ENCODE data around the gene SLC47A2. TPM values are rescaled to one million over a fixed set of nuclear protein-coding genes. Genes with fewer than 3 reads are reported as not detected.

SLC47A2 gene
- total and polyA plus RNA-seq, 2 experiments from 2014 or later: not detected

DNA sequence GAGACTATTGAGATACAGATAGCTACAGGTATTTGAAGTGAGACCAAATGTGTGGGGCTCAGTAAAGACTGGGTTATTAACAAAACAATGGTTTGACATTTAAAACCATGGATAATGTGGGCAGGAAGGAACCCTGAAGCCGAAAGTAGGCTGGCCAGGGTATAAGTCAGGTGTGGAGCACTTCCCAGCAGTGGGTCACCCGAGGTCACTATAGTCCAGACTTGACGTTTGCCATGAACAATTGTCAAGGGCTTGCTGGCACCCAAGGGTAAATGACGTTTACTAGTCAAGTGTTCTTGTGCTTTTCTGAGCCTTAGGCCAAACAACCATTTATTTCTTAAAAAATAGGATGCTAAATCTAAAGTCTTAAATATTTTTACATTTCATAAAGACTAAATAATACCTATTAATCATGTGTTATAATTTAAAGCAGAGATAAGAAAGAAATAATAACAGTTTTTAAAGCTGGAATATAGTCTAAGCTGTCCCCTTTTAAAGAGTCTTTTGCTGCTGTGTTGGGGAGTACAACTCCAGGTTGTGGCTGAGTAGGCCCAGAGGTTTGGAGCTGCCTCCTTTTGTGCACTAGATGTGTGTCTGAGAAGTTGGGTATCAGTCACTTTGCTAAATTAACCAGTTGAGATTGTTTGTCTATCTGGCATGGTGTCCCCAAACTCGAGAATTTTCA lies 52.1 kb downstream of the SLC47A2 start (continued):
- no peak for TF ChIP-seq JUNB (IDR thresholded peaks at IDR 0.05; ENCODE audit: unreplicated experiment)

GRCh38 chr17:19663097-19663496 lies 53.3 kb downstream of the SLC47A2 start:
- Mint-ChIP-seq H3K27ac (no peak overlapping the region), H3K36me3 (ENCODE audit: low read depth) (peaks cover 46% of the 10 kb centered on the region), H3K4me3 (no peak overlapping the region), H3K4me1 (peaks cover 18% of the 10 kb centered on the region), H3K9me3 (no peaks in the 10 kb centered on the region), H3K27me3 (ENCODE audit: insufficient read depth, low read depth, poor library complexity) (no peaks in the 10 kb centered on the region)
- Histone ChIP-seq H3K27me3 (ENCODE audit: insufficient read depth) (no peaks in the 10 kb centered on the region), H3K4me3 (no peak overlapping the region), H3K79me2 (replicated peaks; ENCODE audit: insufficient read depth) (peaks cover 4% of the 10 kb centered on the region; the same call in 1 of the 2 replicates), H3K27ac (ENCODE audit: low read depth) (no peak overlapping the region; the same call in 1 of the 2 replicates), H2AFZ (no peak overlapping the region), H3K9me2 (ENCODE audit: insufficient read depth) (no peaks in the 10 kb centered on the region), H3K4me2 (peak overlapping the region; percentile 42; the same call in 1 of the 2 replicates), H4K20me1 (replicated peaks; ENCODE audit: insufficient read depth) (peaks cover 9% of the 10 kb centered on the region), H3K4me1 (ENCODE audit: insufficient read depth) (peaks cover 16% of the 10 kb centered on the region; the same call in 1 of the 2 replicates), H3F3A (replicated peaks; ENCODE audit: low read depth) (no peaks in the 10 kb centered on the region), H3K36me3 (ENCODE audit: insufficient read depth) (no peaks in the 10 kb centered on the region)
- no peak for ATAC-seq
- DNase-seq (ENCODE audit: low spot score): no peak
- TF ChIP-seq STAT1 (IDR thresholded peaks at IDR 0.05; ENCODE audit: unreplicated experiment) (no peak), EZH2 (IDR thresholded peaks at IDR 0.05; ENCODE audit: low read depth, unreplicated experiment) (no peak), ZNF114 (CRISPR knock-in tag; IDR thresholded peaks at IDR 0.05) (no peak), NANOG (IDR thresholded peaks at IDR 0.05; ENCODE audit: borderline replicate concordance) (no peak), EZH2phosphoT487 (IDR thresholded peaks at IDR 0.05; ENCODE audit: unreplicated experiment) (no peak), CREB1 (CRISPR knock-in tag; IDR thresholded peaks at IDR 0.05; ENCODE audit: low read depth) (no peak), JUNB (IDR thresholded peaks at IDR 0.05; ENCODE audit: unreplicated experiment) (no peak), ZNF331 (CRISPR knock-in tag; IDR thresholded peaks at IDR 0.05; ENCODE audit: low read depth) (no peak)
- TF ChIP-seq, protein P1, sequence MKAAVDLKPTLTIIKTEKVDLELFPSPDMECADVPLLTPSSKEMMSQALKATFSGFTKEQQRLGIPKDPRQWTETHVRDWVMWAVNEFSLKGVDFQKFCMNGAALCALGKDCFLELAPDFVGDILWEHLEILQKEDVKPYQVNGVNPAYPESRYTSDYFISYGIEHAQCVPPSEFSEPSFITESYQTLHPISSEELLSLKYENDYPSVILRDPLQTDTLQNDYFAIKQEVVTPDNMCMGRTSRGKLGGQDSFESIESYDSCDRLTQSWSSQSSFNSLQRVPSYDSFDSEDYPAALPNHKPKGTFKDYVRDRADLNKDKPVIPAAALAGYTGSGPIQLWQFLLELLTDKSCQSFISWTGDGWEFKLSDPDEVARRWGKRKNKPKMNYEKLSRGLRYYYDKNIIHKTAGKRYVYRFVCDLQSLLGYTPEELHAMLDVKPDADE (IDR thresholded peaks at IDR 0.05): no peak
- TF ChIP-seq, protein P2, sequence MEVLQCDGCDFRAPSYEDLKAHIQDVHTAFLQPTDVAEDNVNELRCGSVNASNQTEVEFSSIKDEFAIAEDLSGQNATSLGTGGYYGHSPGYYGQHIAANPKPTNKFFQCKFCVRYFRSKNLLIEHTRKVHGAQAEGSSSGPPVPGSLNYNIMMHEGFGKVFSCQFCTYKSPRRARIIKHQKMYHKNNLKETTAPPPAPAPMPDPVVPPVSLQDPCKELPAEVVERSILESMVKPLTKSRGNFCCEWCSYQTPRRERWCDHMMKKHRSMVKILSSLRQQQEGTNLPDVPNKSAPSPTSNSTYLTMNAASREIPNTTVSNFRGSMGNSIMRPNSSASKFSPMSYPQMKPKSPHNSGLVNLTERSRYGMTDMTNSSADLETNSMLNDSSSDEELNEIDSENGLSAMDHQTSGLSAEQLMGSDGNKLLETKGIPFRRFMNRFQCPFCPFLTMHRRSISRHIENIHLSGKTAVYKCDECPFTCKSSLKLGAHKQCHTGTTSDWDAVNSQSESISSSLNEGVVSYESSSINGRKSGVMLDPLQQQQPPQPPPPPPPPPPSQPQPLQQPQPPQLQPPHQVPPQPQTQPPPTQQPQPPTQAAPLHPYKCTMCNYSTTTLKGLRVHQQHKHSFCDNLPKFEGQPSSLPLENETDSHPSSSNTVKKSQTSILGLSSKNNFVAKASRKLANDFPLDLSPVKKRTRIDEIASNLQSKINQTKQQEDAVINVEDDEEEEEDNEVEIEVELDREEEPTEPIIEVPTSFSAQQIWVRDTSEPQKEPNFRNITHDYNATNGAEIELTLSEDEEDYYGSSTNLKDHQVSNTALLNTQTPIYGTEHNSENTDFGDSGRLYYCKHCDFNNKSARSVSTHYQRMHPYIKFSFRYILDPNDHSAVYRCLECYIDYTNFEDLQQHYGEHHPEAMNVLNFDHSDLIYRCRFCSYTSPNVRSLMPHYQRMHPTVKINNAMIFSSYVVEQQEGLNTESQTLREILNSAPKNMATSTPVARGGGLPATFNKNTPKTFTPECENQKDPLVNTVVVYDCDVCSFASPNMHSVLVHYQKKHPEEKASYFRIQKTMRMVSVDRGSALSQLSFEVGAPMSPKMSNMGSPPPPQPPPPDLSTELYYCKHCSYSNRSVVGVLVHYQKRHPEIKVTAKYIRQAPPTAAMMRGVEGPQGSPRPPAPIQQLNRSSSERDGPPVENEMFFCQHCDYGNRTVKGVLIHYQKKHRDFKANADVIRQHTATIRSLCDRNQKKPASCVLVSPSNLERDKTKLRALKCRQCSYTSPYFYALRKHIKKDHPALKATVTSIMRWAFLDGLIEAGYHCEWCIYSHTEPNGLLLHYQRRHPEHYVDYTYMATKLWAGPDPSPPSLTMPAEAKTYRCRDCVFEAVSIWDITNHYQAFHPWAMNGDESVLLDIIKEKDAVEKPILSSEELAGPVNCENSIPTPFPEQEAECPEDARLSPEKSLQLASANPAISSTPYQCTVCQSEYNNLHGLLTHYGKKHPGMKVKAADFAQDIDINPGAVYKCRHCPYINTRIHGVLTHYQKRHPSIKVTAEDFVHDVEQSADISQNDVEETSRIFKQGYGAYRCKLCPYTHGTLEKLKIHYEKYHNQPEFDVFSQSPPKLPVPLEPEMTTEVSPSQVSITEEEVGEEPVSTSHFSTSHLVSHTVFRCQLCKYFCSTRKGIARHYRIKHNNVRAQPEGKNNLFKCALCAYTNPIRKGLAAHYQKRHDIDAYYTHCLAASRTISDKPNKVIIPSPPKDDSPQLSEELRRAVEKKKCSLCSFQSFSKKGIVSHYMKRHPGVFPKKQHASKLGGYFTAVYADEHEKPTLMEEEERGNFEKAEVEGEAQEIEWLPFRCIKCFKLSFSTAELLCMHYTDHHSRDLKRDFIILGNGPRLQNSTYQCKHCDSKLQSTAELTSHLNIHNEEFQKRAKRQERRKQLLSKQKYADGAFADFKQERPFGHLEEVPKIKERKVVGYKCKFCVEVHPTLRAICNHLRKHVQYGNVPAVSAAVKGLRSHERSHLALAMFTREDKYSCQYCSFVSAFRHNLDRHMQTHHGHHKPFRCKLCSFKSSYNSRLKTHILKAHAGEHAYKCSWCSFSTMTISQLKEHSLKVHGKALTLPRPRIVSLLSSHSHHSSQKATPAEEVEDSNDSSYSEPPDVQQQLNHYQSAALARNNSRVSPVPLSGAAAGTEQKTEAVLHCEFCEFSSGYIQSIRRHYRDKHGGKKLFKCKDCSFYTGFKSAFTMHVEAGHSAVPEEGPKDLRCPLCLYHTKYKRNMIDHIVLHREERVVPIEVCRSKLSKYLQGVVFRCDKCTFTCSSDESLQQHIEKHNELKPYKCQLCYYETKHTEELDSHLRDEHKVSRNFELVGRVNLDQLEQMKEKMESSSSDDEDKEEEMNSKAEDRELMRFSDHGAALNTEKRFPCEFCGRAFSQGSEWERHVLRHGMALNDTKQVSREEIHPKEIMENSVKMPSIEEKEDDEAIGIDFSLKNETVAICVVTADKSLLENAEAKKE (CRISPR knock-in tag; IDR thresholded peaks at IDR 0.05): no peak
- TF ChIP-seq, protein P3, sequence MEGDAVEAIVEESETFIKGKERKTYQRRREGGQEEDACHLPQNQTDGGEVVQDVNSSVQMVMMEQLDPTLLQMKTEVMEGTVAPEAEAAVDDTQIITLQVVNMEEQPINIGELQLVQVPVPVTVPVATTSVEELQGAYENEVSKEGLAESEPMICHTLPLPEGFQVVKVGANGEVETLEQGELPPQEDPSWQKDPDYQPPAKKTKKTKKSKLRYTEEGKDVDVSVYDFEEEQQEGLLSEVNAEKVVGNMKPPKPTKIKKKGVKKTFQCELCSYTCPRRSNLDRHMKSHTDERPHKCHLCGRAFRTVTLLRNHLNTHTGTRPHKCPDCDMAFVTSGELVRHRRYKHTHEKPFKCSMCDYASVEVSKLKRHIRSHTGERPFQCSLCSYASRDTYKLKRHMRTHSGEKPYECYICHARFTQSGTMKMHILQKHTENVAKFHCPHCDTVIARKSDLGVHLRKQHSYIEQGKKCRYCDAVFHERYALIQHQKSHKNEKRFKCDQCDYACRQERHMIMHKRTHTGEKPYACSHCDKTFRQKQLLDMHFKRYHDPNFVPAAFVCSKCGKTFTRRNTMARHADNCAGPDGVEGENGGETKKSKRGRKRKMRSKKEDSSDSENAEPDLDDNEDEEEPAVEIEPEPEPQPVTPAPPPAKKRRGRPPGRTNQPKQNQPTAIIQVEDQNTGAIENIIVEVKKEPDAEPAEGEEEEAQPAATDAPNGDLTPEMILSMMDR (conservative IDR thresholded peaks at IDR 0.05; ENCODE audit: low read depth in 2 of 2): no peak
- TF ChIP-seq, protein P4, sequence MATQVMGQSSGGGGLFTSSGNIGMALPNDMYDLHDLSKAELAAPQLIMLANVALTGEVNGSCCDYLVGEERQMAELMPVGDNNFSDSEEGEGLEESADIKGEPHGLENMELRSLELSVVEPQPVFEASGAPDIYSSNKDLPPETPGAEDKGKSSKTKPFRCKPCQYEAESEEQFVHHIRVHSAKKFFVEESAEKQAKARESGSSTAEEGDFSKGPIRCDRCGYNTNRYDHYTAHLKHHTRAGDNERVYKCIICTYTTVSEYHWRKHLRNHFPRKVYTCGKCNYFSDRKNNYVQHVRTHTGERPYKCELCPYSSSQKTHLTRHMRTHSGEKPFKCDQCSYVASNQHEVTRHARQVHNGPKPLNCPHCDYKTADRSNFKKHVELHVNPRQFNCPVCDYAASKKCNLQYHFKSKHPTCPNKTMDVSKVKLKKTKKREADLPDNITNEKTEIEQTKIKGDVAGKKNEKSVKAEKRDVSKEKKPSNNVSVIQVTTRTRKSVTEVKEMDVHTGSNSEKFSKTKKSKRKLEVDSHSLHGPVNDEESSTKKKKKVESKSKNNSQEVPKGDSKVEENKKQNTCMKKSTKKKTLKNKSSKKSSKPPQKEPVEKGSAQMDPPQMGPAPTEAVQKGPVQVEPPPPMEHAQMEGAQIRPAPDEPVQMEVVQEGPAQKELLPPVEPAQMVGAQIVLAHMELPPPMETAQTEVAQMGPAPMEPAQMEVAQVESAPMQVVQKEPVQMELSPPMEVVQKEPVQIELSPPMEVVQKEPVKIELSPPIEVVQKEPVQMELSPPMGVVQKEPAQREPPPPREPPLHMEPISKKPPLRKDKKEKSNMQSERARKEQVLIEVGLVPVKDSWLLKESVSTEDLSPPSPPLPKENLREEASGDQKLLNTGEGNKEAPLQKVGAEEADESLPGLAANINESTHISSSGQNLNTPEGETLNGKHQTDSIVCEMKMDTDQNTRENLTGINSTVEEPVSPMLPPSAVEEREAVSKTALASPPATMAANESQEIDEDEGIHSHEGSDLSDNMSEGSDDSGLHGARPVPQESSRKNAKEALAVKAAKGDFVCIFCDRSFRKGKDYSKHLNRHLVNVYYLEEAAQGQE (IDR thresholded peaks at IDR 0.05; ENCODE audit: unreplicated experiment): no peak
